ENCODE results near the gene MARVELD2. TPM values are rescaled to one million over a fixed set of nuclear protein-coding genes. Genes with fewer than 3 reads are reported as not detected.

Gene MARVELD2
- total and polyA plus RNA-seq, 2 of the 13 experiments (the other 11 are each of a cell fraction or from before 2014, with no cell fraction given) = 11.1 to 15.4 TPM

- TF ChIP-seq NCOR1 (IDR thresholded peaks at IDR 0.05; ENCODE audit: borderline replicate concordance, low read length) (peak; percentile 51; the same call in 1 of the 2 replicates), PAWR (CRISPR knock-in tag; IDR thresholded peaks at IDR 0.05; ENCODE audit: borderline replicate concordance) (no peak), MAFG (CRISPR knock-in tag; IDR thresholded peaks at IDR 0.05) (no peak), ZNF878 (CRISPR knock-in tag; IDR thresholded peaks at IDR 0.05) (no peak), MYPOP (CRISPR knock-in tag; IDR thresholded peaks at IDR 0.05) (no peak), ESRRA (CRISPR knock-in tag; IDR thresholded peaks at IDR 0.05; ENCODE audit: low read depth) (no peak), ZMAT5 (CRISPR knock-in tag; IDR thresholded peaks at IDR 0.05; ENCODE audit: borderline replicate concordance, low read depth) (no peak), BATF2 (CRISPR knock-in tag; IDR thresholded peaks at IDR 0.05) (no peak), RFXAP (CRISPR knock-in tag; IDR thresholded peaks at IDR 0.05; ENCODE audit: borderline replicate concordance) (no peak), ZSCAN30 (CRISPR knock-in tag; IDR thresholded peaks at IDR 0.05) (no peak), EP300 (IDR thresholded peaks at IDR 0.05; ENCODE audit: low read depth in 2 of 2, low read length in 2 of 2) (peak in 1 of 2 experiments; percentile 93; a peak in 2 of 4 replicates), EP300 (CRISPR knock-in tag; IDR thresholded peaks at IDR 0.05; ENCODE audit: borderline replicate concordance) (no peak; the same call in 1 of the 2 replicates), SCMH1 (CRISPR knock-in tag; IDR thresholded peaks at IDR 0.05; ENCODE audit: borderline replicate concordance) (no peak), RXRA (CRISPR knock-in tag; IDR thresholded peaks at IDR 0.05) (no peak), REPIN1 (CRISPR knock-in tag; IDR thresholded peaks at IDR 0.05; ENCODE audit: borderline replicate concordance, low read depth) (no peak), ZNF331 (CRISPR knock-in tag; IDR thresholded peaks at IDR 0.05) (0 out of 2 replicates have a peak, but pooled peaks have one; percentile 15), ZNF800 (CRISPR knock-in tag; IDR thresholded peaks at IDR 0.05) (no peak), NCOA2 (CRISPR knock-in tag; IDR thresholded peaks at IDR 0.05) (peak; percentile 87), DMAP1 (CRISPR knock-in tag; IDR thresholded peaks at IDR 0.05) (no peak), BRD4 (CRISPR knock-in tag; IDR thresholded peaks at IDR 0.05) (no peak), ZNF501 (CRISPR knock-in tag; IDR thresholded peaks at IDR 0.05) (no peak), IRF1 (CRISPR knock-in tag; IDR thresholded peaks at IDR 0.05; ENCODE audit: low read depth) (no peak), ZBTB10 (CRISPR knock-in tag; IDR thresholded peaks at IDR 0.05; ENCODE audit: borderline replicate concordance) (no peak)
Observed at GRCh38 chr5:69451941-69452647, 37.2 kb downstream of the MARVELD2 start (continued).

Data from HepG2 (cell line).